Sigmoid colon (tissue), 7 donors: Measurements from ENCODE around the gene APOL3. TPM values are rescaled to one million over a fixed set of nuclear protein-coding genes. Genes with fewer than 3 reads are reported as not detected.
"Not testable (repeated sequence)": the region's sequence is repeated elsewhere in the genome, so short reads cannot be mapped to it uniquely, and the experiment has no call there.

Experiments
- DNase-seq: peaks from one replicate; pipeline ENCODE4 v3.0.0-alpha.2; 2019
- H3K27ac ChIP-seq, 4 donors: fragments of 200-600 bp; sonication (generic); one replicate each; pipeline ENCODE4 v1.5.1; 2016 to 2019; ENCODE audit warnings: mild to moderate bottlenecking in 1 of 4
- H3K27me3 ChIP-seq, 3 donors: fragments of 200-600 bp; sonication (generic); one replicate each; pipeline ENCODE4 v1.5.1; 2019; ENCODE audit warnings: mild to moderate bottlenecking in 1 of 3
- H3K36me3 ChIP-seq, 4 donors: fragments of 200-600 bp; sonication (generic); one replicate each; pipeline ENCODE4 v1.5.1; 2016 to 2019
- H3K4me1 ChIP-seq, 4 donors: fragments of 200-600 bp; sonication (generic); one replicate each; pipeline ENCODE4 v1.5.1; 2017 to 2019
- H3K4me3 ChIP-seq, 4 donors: fragments of 200-600 bp; sonication (generic); one replicate each; pipeline ENCODE4 v1.5.1; 2017 to 2019; ENCODE audit warnings: mild to moderate bottlenecking in 2 of 4, moderate library complexity in 1 of 4
- H3K9me3 ChIP-seq, 4 donors: fragments of 200-600 bp in 3 of 4; sonication (generic) in 3 of 4; one replicate each; pipeline versions ENCODE4 v1.5.1 to v1.6.1; 2013 to 2019
- CTCF ChIP-seq, 4 experiments: fragments of 450-650 bp in 3 of 4; fragments of 200-600 bp in 1 of 4; IDR thresholded peaks; one replicate each; pipeline ENCODE4 v1.5.1; 2016 to 2019; ENCODE audit warnings: antibody characterized with exemption in 4 of 4, mild to moderate bottlenecking in 3 of 4, moderate library complexity in 2 of 4
- EP300 ChIP-seq, 4 donors: sonication (generic); formaldehyde crosslinking; IDR thresholded peaks; one replicate each; pipeline ENCODE4 v1.6.1; 2017; ENCODE audit warnings: antibody characterized with exemption in 4 of 4
- POLR2A ChIP-seq, 2 donors: fragments of 450-650 bp; IDR thresholded peaks; one replicate each; pipeline ENCODE4 v1.6.1; 2016; ENCODE audit warnings: antibody characterized with exemption in 2 of 2, mild to moderate bottlenecking in 2 of 2, moderate library complexity in 2 of 2
- POLR2AphosphoS5 ChIP-seq, 4 donors: sonication (generic); formaldehyde crosslinking; IDR thresholded peaks; one replicate each; pipeline ENCODE4 v1.6.1; 2017; ENCODE audit warnings: antibody characterized with exemption in 4 of 4
- WGBS, 2 donors: extraction: QIAGEN DNeasy Blood & Tissue Kit; methylation state at CpG; one replicate each; pipeline ENCODE4 v1.1.7; 2013; 5-methylcytosine and 5-hydroxymethylcytosine counted together
- intact Hi-C: fragments of 100-400 bp; cut with DNase I; formaldehyde crosslinking; loops from one replicate; pipeline ENCODE4 v1.15.1; 2023
- polyA plus RNA-seq, 3 donors: library from polyadenylated mRNA; stranded (reverse); fragments of 200-250 nt; gene quantifications; one replicate each; pipeline ENCODE4 v1.2.3, GENCODE V29; 2013
- total RNA-seq, 4 donors: library from RNA; depleted of rRNA; stranded (reverse); fragments of >200 nt; gene quantifications; one replicate each; pipeline ENCODE4 v1.1.0, GENCODE V29; 2016
- donor health status: healthy with polysubstance abuse.
- donor health status: Bipolar disorder and iron deficiency.
- donor health status: healthy.

APOL3 gene
- total and polyA plus RNA-seq, 7 donors, result 7.4 to 48.9 (median 27.4) TPM

GRCh38 chr22:36201630-36202319 is 41.2 kb upstream of the APOL3 start, which contains the start of gene APOL4:
TSS of gene APOL4 (minus strand) at chr22:36201809. CDS start at chr22:36201734, 75 bp downstream.
- 48 to 49% methylated on average over 13 of the region's 13 CpGs for WGBS, 2 donors
- Histone ChIP-seq H3K9me3 (no peaks in the 10 kb centered on the region), H3K27me3 (no peaks in the 10 kb centered on the region), H3K27ac (peak within 1 kb of the TSS in 3 of 4 donors; percentile 20 to 49 (median 40)), H3K36me3 (no peaks in the 10 kb centered on the region), H3K4me1 (peaks cover 0 to 18% (median 10%) of the 10 kb centered on the region in 4 donors), H3K4me3 (peak within 1 kb of the TSS in 2 of 4 donors; percentile 9 to 21)
- intact Hi-C loops, result no loop called here
- TF ChIP-seq POLR2AphosphoS5 (IDR thresholded peaks at IDR 0.05) (peak in 3 of 4 donors; percentile 33 to 44 (median 43)), EP300 (IDR thresholded peaks at IDR 0.05) (no peak)
- peak; percentile 88 for DNase-seq

GRCh38 chr22:36201025-36201424 is 40.5 kb upstream of the APOL3 start:
- Histone ChIP-seq H3K27ac (peak overlapping the region in 3 of 4 donors; percentile 20 to 49 (median 40)), H3K4me3 (peak overlapping the region in 2 of 4 donors; percentile 9 to 21), H3K4me1 (peaks cover 0 to 23% (median 10%) of the 10 kb centered on the region in 4 donors)
- H3K36me3 ChIP-seq, H3K27me3 ChIP-seq, DNase-seq, H3K9me3 ChIP-seq, intact Hi-C loops: not testable (repeated sequence)
- 15 to 60% methylated on average over 1 of the region's 5 CpGs for WGBS, 2 donors

- Histone ChIP-seq H3K27me3 (no peaks in the 10 kb centered on the region), H3K4me3 (no peak overlapping the region), H3K36me3 (no peaks in the 10 kb centered on the region), H3K27ac (no peak overlapping the region), H3K9me3 (no peaks in the 10 kb centered on the region), H3K4me1 (peaks cover 0 to 27% (median 10%) of the 10 kb centered on the region in 4 donors)
- DNase-seq, result no peak
- TF ChIP-seq POLR2A (IDR thresholded peaks at IDR 0.05), result no peak
- TF ChIP-seq CTCF (IDR thresholded peaks at IDR 0.05), result no peak
- no peak for TF ChIP-seq EP300 (IDR thresholded peaks at IDR 0.05)
- TF ChIP-seq POLR2AphosphoS5 (IDR thresholded peaks at IDR 0.05), result no peak
- WGBS, 2 donors, result 68 to 89% methylated on average over 5 of the region's 5 CpGs
- intact Hi-C loops, result loop anchor here (5.0 kb wide), 1 partner anchor 38 kb away; the partner anchor contains the start of gene APOL2
Measured at GRCh38 chr22:36199001-36199551, 38.5 kb upstream of the APOL3 start.

- intact Hi-C loops, result loop anchor here (5.0 kb wide), 1 partner anchor 39 kb away; the partner anchor contains the start of gene APOL2
- DNase-seq, result no peak
- Histone ChIP-seq H3K27me3 (no peaks in the 10 kb centered on the region), H3K36me3 (no peaks in the 10 kb centered on the region), H3K4me3 (no peak overlapping the region), H3K27ac (peak overlapping the region in 1 of 4 donors; percentile 52), H3K9me3 (no peaks in the 10 kb centered on the region), H3K4me1 (peaks cover 0 to 27% (median 10%) of the 10 kb centered on the region in 4 donors)
- WGBS, 2 donors, result 90% methylated on average over 3 of the region's 3 CpGs
- TF ChIP-seq EP300 (IDR thresholded peaks at IDR 0.05) (no peak), POLR2AphosphoS5 (IDR thresholded peaks at IDR 0.05) (no peak), POLR2A (IDR thresholded peaks at IDR 0.05) (no peak), CTCF (IDR thresholded peaks at IDR 0.05) (no peak)
Measured at GRCh38 chr22:36198536-36198935, 38.0 kb upstream of the APOL3 start.

- 45 to 48% methylated on average over 8 of the region's 8 CpGs for WGBS, 2 donors
- DNase-seq, result no peak
- intact Hi-C loops, result loop anchor here (5.0 kb wide), 1 partner anchor 40 kb away; the partner anchor contains the start of gene APOL2
Measured at GRCh38 chr22:36197514-36198146, 37.1 kb upstream of the APOL3 start.

More at GRCh38 chr22:36197514-36198146, 37.1 kb upstream of the APOL3 start:
- TF ChIP-seq EP300 (IDR thresholded peaks at IDR 0.05) (no peak), CTCF (IDR thresholded peaks at IDR 0.05) (no peak), POLR2A (IDR thresholded peaks at IDR 0.05) (no peak), POLR2AphosphoS5 (IDR thresholded peaks at IDR 0.05) (no peak)
- H3K27me3 ChIP-seq, result no peaks in the 10 kb centered on the region
- peak overlapping the region in 3 of 4 donors; percentile 1 to 52 (median 27) for H3K27ac ChIP-seq
- H3K9me3 ChIP-seq, result no peaks in the 10 kb centered on the region
- H3K4me3 ChIP-seq, result no peak overlapping the region
- peaks cover 0 to 27% (median 10%) of the 10 kb centered on the region in 4 donors for H3K4me1 ChIP-seq
- H3K36me3 ChIP-seq, result no peaks in the 10 kb centered on the region
